Superior temporal gyrus (tissue), 1 donor: ENCODE data around the gene GNRH2.
A peak's percentile ranks its signal among the peaks of the same experiment; 100 is the strongest.
"Not testable (repeated sequence)": the region's sequence is repeated elsewhere in the genome, so short reads cannot be mapped to it uniquely, and the experiment has no call there.

Experiments
- DNase-seq: peaks from one replicate; pipeline ENCODE4 v3.0.0-alpha.2; 2016; ENCODE audit errors: extremely low spot score

The GNRH2 gene

GRCh38 chr20:3042625-3043024, 797 bp upstream of the GNRH2 start:
- no peak for DNase-seq

DNA sequence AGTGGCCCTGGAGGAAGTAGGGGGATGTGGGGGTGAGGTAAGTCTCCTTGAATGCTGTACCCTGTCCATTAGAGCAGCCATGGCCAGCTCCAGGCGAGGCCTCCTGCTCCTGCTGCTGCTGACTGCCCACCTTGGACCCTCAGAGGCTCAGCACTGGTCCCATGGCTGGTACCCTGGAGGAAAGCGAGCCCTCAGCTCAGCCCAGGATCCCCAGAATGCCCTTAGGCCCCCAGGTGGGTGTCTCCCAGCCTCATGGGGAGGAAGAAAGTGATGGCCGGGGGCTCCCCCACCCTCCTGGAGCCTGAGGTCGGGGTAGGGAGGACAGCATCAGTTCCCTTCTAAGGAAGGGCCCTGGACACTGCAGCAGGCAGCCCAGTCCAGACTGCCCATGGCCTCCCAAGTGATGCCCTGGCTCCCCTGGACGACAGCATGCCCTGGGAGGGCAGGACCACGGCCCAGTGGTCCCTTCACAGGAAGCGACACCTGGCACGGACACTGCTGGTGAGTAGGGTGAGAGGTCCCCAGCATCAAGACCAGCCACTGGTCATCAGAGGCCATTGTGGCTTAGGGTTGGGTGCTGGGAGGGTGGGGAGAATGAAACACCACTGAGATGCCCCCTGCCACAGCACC, 1.0 kb downstream of the GNRH2 start:
- no peak for DNase-seq

DNA sequence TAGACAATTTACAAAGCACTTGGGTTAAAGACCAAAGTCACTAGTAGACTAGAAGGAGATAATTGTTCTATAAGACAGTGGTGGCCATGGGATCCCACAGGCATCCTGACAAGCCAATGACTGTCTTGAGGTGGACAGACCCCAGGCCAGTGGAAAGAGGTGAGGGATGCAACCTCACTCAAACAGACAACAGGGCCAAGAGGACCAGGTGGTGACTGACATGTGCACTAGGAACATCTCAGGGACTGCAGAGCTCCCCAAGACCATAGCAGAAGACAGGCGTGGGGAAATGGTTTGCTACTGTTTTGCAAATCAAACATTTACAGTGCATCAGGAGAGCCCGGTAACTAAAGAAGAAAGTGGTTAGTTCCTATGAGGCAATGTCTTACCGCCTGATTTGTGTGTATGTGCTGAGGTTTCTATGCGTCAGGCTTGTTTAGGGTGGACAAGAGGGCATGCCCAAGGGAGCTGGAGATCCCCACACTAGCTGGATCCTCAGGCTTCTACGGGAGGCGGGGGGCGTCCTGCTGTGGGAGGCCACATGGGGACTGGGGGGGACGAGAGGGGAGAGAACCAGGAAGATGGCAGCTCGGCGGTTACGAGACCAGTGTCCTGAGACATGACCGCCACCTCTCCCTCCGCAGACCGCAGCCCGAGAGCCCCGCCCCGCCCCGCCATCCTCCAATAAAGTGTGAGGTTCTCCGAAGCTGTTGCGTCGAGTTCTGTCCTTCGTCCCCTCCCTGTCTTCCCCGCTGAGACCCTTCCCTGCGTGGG, 1.8 kb downstream of the GNRH2 start:
- DNase-seq = peak; percentile 40

DNA sequence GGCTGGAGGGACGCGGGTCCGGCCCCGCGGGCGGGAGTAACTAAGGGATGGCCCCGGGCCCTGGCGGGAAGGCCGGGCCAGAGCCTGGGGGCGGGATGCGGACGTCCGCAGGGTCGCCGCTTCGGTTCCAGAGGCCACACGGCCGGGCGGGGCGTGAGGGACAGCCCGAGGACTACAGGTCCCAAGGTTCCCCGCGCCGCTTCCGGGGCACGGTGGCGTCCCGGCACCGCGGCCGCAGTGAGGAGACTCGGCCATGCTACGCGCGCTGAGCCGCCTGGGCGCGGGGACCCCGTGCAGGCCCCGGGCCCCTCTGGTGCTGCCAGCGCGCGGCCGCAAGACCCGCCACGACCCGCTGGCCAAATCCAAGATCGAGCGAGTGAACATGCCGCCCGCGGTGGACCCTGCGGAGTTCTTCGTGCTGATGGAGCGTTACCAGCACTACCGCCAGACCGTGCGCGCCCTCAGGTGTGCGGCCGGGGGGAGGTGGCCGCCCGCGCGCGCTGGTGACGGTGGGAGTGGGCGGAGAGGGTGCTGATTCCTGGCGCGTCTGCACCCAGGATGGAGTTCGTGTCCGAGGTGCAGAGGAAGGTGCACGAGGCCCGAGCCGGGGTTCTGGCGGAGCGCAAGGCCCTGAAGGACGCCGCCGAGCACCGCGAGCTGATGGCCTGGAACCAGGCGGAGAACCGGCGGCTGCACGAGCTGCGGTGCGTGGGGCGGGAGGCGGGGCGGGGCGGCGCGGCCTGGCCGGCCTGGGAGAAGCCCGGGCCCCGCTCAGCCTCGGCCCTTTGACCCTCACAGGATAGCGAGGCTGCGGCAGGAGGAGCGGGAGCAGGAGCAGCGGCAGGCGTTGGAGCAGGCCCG, 2.6 kb downstream of the GNRH2 start, which contains the start of gene MRPS26:
MRPS26 (plus strand) TSS at position 237 of the 861 bp plus-strand sequence; CDS start at position 254, 17 bp downstream.
- DNase-seq = peak; percentile 88

GRCh38 chr20:3046677-3047462, 3.4 kb downstream of the GNRH2 start:
- no peak for DNase-seq

- DNase-seq = no peak
Observed at GRCh38 chr20:3047486-3048419, 4.3 kb downstream of the GNRH2 start.

DNA sequence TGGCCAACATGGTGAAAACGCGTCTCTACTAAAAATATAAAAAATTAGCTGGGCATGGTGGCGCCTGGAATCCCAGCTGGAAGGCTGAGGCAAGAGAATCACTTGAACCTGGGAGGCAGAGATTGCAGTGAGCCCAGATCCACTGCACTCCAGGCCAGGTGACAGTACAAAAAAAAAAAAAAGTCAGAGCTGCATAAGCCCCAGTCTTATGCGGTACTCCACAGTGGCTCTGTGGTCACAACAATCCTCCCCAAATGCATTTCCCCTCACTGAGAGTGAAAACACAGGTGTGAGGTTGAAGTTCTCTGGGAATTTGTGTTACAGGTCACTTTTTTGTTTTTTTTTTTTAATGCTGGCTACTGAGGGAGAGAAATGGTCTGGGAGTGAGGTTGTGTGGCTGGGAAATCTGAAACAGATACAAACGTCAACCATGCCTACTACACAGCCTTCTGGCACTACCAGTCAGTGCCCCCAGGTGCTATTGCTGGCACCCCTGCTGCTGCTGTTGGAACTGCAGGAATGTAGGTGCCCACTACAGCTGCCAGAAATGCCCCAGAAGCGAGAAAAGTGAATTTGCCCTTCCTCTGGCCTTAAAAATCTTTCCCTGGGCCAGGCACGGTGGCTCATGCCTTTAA, 8.1 kb downstream of the GNRH2 start:
- no peak for DNase-seq

DNA sequence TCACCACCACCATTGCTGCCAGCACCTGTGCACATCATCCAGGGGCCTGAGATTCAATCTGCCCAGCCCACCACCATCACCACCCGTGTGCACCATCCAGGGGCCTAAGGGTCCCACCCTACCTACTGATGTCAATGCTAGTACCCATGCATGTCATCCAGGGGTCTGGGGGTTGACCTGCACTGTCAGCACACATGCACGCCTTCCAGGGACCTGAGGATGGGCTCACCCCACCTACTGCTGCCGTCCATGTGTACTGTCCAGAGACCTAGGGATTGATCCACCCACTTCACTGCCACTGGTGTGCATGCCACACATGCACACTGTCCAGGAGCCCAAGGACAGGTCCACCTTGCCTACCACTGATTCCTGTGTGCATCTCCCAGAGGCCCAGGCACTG, 16.1 kb downstream of the GNRH2 start:
- no peak for DNase-seq

DNA sequence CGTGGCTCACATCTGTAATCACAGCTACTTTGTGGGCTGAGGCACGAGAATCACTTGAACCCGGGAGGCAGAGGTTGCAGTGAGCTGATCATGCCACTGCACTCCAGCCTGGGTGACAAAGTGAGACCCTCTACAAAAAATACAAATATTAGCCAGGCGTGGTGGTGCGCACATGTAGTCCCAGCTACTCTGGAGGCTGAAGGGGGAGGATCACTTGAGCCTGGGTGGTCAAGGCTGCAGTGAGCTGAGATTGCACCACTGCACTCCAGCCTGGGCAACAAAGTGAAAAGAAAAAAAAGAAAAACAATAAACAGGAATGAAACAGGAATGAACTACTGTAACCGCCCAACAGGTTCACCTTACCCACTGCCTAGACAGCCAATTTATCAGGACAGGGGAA, 20.7 kb downstream of the GNRH2 start:
- DNase-seq = not testable (repeated sequence)

DNA sequence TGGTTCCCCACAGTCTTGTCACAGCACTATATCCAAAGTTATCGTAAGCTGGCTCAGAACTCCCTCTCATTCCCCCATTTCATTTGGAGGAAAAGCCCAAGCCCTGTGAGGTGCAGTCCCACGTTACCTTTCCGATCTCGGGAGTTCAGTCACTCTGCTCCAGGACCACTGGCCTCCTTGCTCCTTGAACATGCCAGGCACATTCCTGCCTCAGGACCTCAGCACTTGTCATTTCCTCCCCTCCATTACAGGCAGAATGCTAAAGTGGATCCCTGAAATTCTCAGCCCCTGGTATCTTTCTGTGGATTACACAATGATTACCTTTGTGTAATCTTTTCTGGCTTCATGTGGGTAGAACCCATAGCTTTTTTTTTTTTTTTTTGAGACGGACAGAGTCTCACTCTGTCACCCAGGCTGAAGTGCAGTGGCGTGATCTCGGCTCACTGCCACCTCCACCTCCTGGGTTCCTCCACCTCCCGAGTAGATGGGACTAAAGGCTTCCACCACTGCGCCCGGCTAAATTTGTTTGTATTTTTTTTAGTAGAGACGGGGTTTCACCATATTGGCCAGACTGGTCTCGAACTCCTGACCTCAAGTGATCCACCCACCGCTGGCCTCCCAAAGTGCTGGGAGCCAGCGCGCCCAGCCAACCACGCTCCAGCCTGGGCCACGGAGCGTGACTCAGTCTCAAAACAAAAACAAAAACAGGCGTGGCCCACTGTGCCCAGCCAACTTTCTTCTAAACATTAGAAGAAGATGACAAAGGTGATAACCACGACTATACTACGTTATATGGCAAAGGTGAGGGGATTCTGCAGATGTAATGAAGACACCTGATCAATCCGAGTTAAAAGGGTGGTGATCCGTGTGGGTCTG, 24.0 kb downstream of the GNRH2 start:
- no peak for DNase-seq

- DNase-seq = no peak
Observed at GRCh38 chr20:3068075-3068474, 24.7 kb downstream of the GNRH2 start.

- DNase-seq = no peak
Observed at GRCh38 chr20:3068986-3069900, 25.8 kb downstream of the GNRH2 start.

GRCh38 chr20:3070725-3071124, 27.3 kb downstream of the GNRH2 start:
- no peak for DNase-seq

DNA sequence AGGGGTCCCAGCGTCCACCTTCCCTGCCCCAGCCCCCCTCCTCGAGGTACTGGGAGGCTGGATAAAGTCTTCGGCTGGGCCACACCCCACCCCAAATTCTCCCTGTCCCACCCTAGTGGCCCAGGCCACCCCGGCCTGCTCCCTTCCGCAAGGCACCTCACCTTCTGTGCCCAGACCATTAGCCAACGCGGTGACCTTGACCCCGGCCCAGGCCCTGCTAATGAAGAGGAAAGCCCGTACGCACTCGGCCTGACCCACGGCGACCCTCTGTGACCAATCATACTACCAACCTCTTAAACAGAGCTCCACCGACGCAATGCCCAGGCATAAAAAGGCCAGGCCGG, 27.8 kb downstream of the GNRH2 start:
- DNase-seq = no peak

- DNase-seq = no peak
Observed at GRCh38 chr20:3071610-3072529, 28.4 kb downstream of the GNRH2 start, which contains the start of gene OXT. TSS of gene OXT (plus strand) at chr20:3071620. CDS start at chr20:3071656, 36 bp downstream.

DNA sequence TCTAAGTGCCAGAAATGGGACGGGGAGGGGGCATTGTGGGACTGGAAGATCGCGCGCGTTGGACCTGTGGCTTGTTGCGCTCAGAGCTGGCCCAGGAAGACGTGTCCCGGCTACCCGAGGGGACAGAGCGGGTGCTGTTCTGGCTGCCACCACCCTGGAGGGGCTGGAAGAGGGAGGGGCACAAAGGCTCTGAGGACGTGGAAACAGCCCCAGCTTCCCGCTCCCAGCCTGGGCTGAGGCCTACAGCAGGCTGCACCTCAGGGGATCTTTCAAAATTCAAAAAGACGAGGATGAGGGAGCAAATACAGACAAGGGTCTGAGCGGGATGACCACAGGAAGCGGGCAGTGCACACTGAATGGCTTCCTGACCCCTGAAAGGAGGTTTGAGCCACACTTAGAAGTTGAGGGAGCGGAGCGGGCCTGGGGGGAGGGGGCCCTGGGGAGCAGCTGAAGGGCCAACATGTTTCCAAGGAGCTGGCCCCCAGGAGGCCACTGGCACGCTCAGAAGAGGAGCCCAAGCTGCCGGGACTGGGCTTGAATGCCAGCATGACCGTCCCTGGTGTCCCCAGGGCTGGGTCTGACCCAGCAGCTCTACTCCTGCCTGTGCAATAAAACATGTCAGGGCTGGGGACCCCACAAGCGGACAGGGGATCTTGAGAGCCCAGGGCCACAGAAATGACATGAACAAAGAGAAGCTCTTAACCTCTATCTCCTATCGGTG, 29.3 kb downstream of the GNRH2 start:
- no peak for DNase-seq
